Measurements from ENCODE around the gene ILK.

ILK gene

GRCh38 chr11:6655020-6655789 lies 51.6 kb downstream of the ILK start:
- no peak overlapping the region for H2BK15ac ChIP-seq (replicated peaks; ENCODE audit: low read depth)
- peak overlapping the region; percentile 21 for H3K4me2 ChIP-seq (ENCODE audit: low read length)
- no peaks in the 10 kb centered on the region for H3K79me1 ChIP-seq (ENCODE audit: low read length)
- peak overlapping the region; percentile 75 for H3K56ac ChIP-seq (ENCODE audit: low read length)
- no peak overlapping the region for H3K27ac ChIP-seq (ENCODE audit: low read depth, low read length)
- no peak for DNase-seq
- H3K18ac ChIP-seq (ENCODE audit: low read length): peak overlapping the region; percentile 85
- H3K4me1 ChIP-seq (ENCODE audit: control insufficient read depth, low read depth, low read length): peaks cover 5% of the 10 kb centered on the region
- no peaks in the 10 kb centered on the region for H3K36me3 ChIP-seq (ENCODE audit: control insufficient read depth, insufficient read depth, low read length)
- peaks cover 6% of the 10 kb centered on the region for H3K27me3 ChIP-seq (ENCODE audit: insufficient read depth, low read length, poor library complexity)
- H2AK5ac ChIP-seq (ENCODE audit: low read length): no peak overlapping the region
- H4K8ac ChIP-seq (ENCODE audit: low read depth, low read length): no peak overlapping the region
- no peak overlapping the region for H3K23ac ChIP-seq (ENCODE audit: low read length)
- H3K79me2 ChIP-seq (ENCODE audit: control insufficient read depth, insufficient read depth, low read length): no peaks in the 10 kb centered on the region
- peak overlapping the region; percentile 49 for H3K9ac ChIP-seq (ENCODE audit: low read length)
- peak overlapping the region; percentile 7 for H3K4me3 ChIP-seq (ENCODE audit: low read length)
- WGBS (ENCODE audit: extremely low coverage, insufficient coverage, low lambda C conversion rate): no CpG with 5 or more reads among the region's 84 CpGs
- H3K4ac ChIP-seq (ENCODE audit: low read depth, low read length): no peak overlapping the region
- H2BK5ac ChIP-seq (ENCODE audit: low read length): no peak overlapping the region
- no peak overlapping the region for H2BK120ac ChIP-seq (ENCODE audit: low read depth, low read length)
- H4K5ac ChIP-seq (ENCODE audit: low read length): no peak overlapping the region

GRCh38 chr11:6655790-6656583 lies 52.4 kb downstream of the ILK start, which contains the start of gene DCHS1:
Gene DCHS1 (minus strand): TSS chr11:6655809. CDS start chr11:6641613, 14,196 bp downstream.
- Histone ChIP-seq H3K23ac (ENCODE audit: low read length) (no peak within 1 kb of the TSS), H3K79me1 (ENCODE audit: low read length) (no peaks in the 10 kb centered on the region), H3K36me3 (ENCODE audit: control insufficient read depth, insufficient read depth, low read length) (no peaks in the 10 kb centered on the region), H3K27ac (ENCODE audit: low read depth, low read length) (no peak within 1 kb of the TSS), H2BK120ac (ENCODE audit: low read depth, low read length) (no peak within 1 kb of the TSS), H3K56ac (ENCODE audit: low read length) (peak within 1 kb of the TSS; percentile 91), H2BK5ac (ENCODE audit: low read length) (no peak within 1 kb of the TSS), H3K4ac (ENCODE audit: low read depth, low read length) (no peak within 1 kb of the TSS), H4K8ac (ENCODE audit: low read depth, low read length) (no peak within 1 kb of the TSS), H2AK5ac (ENCODE audit: low read length) (no peak within 1 kb of the TSS), H3K4me1 (ENCODE audit: control insufficient read depth, low read depth, low read length) (peaks cover 5% of the 10 kb centered on the region), H3K79me2 (ENCODE audit: control insufficient read depth, insufficient read depth, low read length) (no peaks in the 10 kb centered on the region), H4K5ac (ENCODE audit: low read length) (no peak within 1 kb of the TSS), H3K27me3 (ENCODE audit: insufficient read depth, low read length, poor library complexity) (peaks cover 6% of the 10 kb centered on the region), H3K18ac (ENCODE audit: low read length) (peak within 1 kb of the TSS; percentile 85), H3K4me2 (ENCODE audit: low read length) (peak within 1 kb of the TSS; percentile 71), H3K9ac (ENCODE audit: low read length) (peak within 1 kb of the TSS; percentile 80), H3K4me3 (ENCODE audit: low read length) (peak within 1 kb of the TSS; percentile 72), H2BK15ac (replicated peaks; ENCODE audit: low read depth) (no peak within 1 kb of the TSS)
- WGBS (ENCODE audit: extremely low coverage, insufficient coverage, low lambda C conversion rate): no CpG with 5 or more reads among the region's 56 CpGs
- DNase-seq: peak; percentile 33

GRCh38 chr11:6656584-6656915 lies 53.0 kb downstream of the ILK start:
- Histone ChIP-seq H3K27me3 (ENCODE audit: insufficient read depth, low read length, poor library complexity) (peaks cover 6% of the 10 kb centered on the region), H3K27ac (ENCODE audit: low read depth, low read length) (no peak overlapping the region), H3K4me3 (ENCODE audit: low read length) (no peak overlapping the region)

GRCh38 chr11:6656936-6657335 lies 53.4 kb downstream of the ILK start:
- no CpG with 5 or more reads among the region's 5 CpGs for WGBS (ENCODE audit: extremely low coverage, insufficient coverage, low lambda C conversion rate)

More at GRCh38 chr11:6656584-6656915, 53.0 kb downstream of the ILK start:
- no peak overlapping the region for H3K4ac ChIP-seq (ENCODE audit: low read depth, low read length)
- H3K9ac ChIP-seq (ENCODE audit: low read length): peak overlapping the region; percentile 80
- no peak overlapping the region for H2BK5ac ChIP-seq (ENCODE audit: low read length)
- H3K79me2 ChIP-seq (ENCODE audit: control insufficient read depth, insufficient read depth, low read length): no peaks in the 10 kb centered on the region
- H2AK5ac ChIP-seq (ENCODE audit: low read length): no peak overlapping the region
- peaks cover 5% of the 10 kb centered on the region for H3K4me1 ChIP-seq (ENCODE audit: control insufficient read depth, low read depth, low read length)
- H3K79me1 ChIP-seq (ENCODE audit: low read length): no peaks in the 10 kb centered on the region
- no peak overlapping the region for H3K4me2 ChIP-seq (ENCODE audit: low read length)
- H3K36me3 ChIP-seq (ENCODE audit: control insufficient read depth, insufficient read depth, low read length): no peaks in the 10 kb centered on the region
- H2BK15ac ChIP-seq (replicated peaks; ENCODE audit: low read depth): no peak overlapping the region
- DNase-seq: no peak
- no peak overlapping the region for H4K5ac ChIP-seq (ENCODE audit: low read length)
- H4K8ac ChIP-seq (ENCODE audit: low read depth, low read length): no peak overlapping the region
- WGBS (ENCODE audit: extremely low coverage, insufficient coverage, low lambda C conversion rate): no CpG with 5 or more reads among the region's 4 CpGs
- peak overlapping the region; percentile 91 for H3K56ac ChIP-seq (ENCODE audit: low read length)
- H3K18ac ChIP-seq (ENCODE audit: low read length): no peak overlapping the region
- no peak overlapping the region for H3K23ac ChIP-seq (ENCODE audit: low read length)
- no peak overlapping the region for H2BK120ac ChIP-seq (ENCODE audit: low read depth, low read length)

GRCh38 chr11:6657346-6657745 lies 53.8 kb downstream of the ILK start:
- Histone ChIP-seq H3K23ac (ENCODE audit: low read length) (no peak overlapping the region), H2AK5ac (ENCODE audit: low read length) (no peak overlapping the region), H3K36me3 (ENCODE audit: control insufficient read depth, insufficient read depth, low read length) (no peaks in the 10 kb centered on the region), H2BK120ac (ENCODE audit: low read depth, low read length) (no peak overlapping the region), H3K18ac (ENCODE audit: low read length) (no peak overlapping the region), H3K4me2 (ENCODE audit: low read length) (no peak overlapping the region), H3K56ac (ENCODE audit: low read length) (no peak overlapping the region), H3K79me1 (ENCODE audit: low read length) (no peaks in the 10 kb centered on the region), H2BK5ac (ENCODE audit: low read length) (no peak overlapping the region), H3K79me2 (ENCODE audit: control insufficient read depth, insufficient read depth, low read length) (no peaks in the 10 kb centered on the region), H4K8ac (ENCODE audit: low read depth, low read length) (no peak overlapping the region), H3K4me1 (ENCODE audit: control insufficient read depth, low read depth, low read length) (peaks cover 5% of the 10 kb centered on the region), H4K5ac (ENCODE audit: low read length) (no peak overlapping the region), H3K4ac (ENCODE audit: low read depth, low read length) (no peak overlapping the region), H3K27me3 (ENCODE audit: insufficient read depth, low read length, poor library complexity) (peaks cover 6% of the 10 kb centered on the region), H3K4me3 (ENCODE audit: low read length) (no peak overlapping the region), H2BK15ac (replicated peaks; ENCODE audit: low read depth) (no peak overlapping the region), H3K9ac (ENCODE audit: low read length) (no peak overlapping the region), H3K27ac (ENCODE audit: low read depth, low read length) (no peak overlapping the region)
- no CpG with 5 or more reads among the region's 1 CpG for WGBS (ENCODE audit: extremely low coverage, insufficient coverage, low lambda C conversion rate)
- no peak for DNase-seq

More at GRCh38 chr11:6656936-6657335, 53.4 kb downstream of the ILK start:
- H3K79me1 ChIP-seq (ENCODE audit: low read length): no peaks in the 10 kb centered on the region
- no peak for DNase-seq
- H3K4ac ChIP-seq (ENCODE audit: low read depth, low read length): no peak overlapping the region
- H3K4me3 ChIP-seq (ENCODE audit: low read length): no peak overlapping the region
- no peak overlapping the region for H3K9ac ChIP-seq (ENCODE audit: low read length)
- H4K8ac ChIP-seq (ENCODE audit: low read depth, low read length): no peak overlapping the region
- H3K27me3 ChIP-seq (ENCODE audit: insufficient read depth, low read length, poor library complexity): peaks cover 6% of the 10 kb centered on the region
- H3K4me1 ChIP-seq (ENCODE audit: control insufficient read depth, low read depth, low read length): peaks cover 5% of the 10 kb centered on the region
- no peak overlapping the region for H4K5ac ChIP-seq (ENCODE audit: low read length)
- H2BK120ac ChIP-seq (ENCODE audit: low read depth, low read length): no peak overlapping the region
- H3K4me2 ChIP-seq (ENCODE audit: low read length): no peak overlapping the region
- H3K36me3 ChIP-seq (ENCODE audit: control insufficient read depth, insufficient read depth, low read length): no peaks in the 10 kb centered on the region
- H2BK15ac ChIP-seq (replicated peaks; ENCODE audit: low read depth): no peak overlapping the region
- H2BK5ac ChIP-seq (ENCODE audit: low read length): no peak overlapping the region
- no peaks in the 10 kb centered on the region for H3K79me2 ChIP-seq (ENCODE audit: control insufficient read depth, insufficient read depth, low read length)
- H3K18ac ChIP-seq (ENCODE audit: low read length): no peak overlapping the region
- H3K27ac ChIP-seq (ENCODE audit: low read depth, low read length): no peak overlapping the region
- no peak overlapping the region for H2AK5ac ChIP-seq (ENCODE audit: low read length)
- H3K23ac ChIP-seq (ENCODE audit: low read length): no peak overlapping the region
- H3K56ac ChIP-seq (ENCODE audit: low read length): no peak overlapping the region

Measured in mesendoderm (in vitro differentiated cells).